ENCODE measurements around the gene CAPRIN1.
A peak's percentile ranks its signal among the peaks of the same experiment; 100 is the strongest.
"Not testable (repeated sequence)": the region's sequence is repeated elsewhere in the genome, so short reads cannot be mapped to it uniquely, and the experiment has no call there.

The CAPRIN1 gene

DNA sequence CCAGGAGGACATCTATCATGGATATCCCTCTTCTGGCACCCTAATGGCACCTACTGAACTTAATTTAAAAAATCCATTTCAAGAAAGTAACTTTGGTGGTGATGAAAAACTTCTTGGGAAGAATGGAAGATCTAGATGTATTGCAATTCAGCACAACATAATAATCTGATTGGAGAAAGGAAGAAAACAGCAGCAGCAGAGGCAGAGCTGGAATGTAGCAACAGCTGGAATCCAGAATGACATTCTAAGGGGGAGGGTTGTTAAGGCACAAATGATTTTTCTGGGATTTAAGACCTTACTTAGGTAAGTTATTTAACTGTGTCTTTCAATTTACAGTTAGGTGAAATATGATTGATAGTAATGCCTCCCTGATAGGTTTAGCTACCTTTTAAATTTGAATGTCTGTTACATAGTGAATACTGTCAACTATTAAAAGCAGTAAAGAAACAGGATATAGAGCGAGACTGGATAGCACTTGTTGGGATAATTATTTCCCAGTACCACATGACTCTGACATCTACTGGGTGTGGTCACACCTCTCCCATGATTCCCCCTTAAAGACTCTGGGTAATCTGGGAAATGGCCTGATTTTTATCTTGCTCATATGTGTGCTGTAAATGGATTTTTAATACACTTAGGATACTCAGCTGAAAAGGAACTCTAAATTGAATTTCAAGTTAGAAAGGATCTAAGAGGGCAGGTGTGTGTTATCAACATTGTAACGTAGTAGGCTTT is 11.7 kb downstream of the CAPRIN1 start:
- H3K4me3 ChIP-seq (ENCODE audit: low read length) = no peak overlapping the region
- peak; percentile 31 for DNase-seq (ENCODE audit: low read depth)
- TF ChIP-seq, protein P1, sequence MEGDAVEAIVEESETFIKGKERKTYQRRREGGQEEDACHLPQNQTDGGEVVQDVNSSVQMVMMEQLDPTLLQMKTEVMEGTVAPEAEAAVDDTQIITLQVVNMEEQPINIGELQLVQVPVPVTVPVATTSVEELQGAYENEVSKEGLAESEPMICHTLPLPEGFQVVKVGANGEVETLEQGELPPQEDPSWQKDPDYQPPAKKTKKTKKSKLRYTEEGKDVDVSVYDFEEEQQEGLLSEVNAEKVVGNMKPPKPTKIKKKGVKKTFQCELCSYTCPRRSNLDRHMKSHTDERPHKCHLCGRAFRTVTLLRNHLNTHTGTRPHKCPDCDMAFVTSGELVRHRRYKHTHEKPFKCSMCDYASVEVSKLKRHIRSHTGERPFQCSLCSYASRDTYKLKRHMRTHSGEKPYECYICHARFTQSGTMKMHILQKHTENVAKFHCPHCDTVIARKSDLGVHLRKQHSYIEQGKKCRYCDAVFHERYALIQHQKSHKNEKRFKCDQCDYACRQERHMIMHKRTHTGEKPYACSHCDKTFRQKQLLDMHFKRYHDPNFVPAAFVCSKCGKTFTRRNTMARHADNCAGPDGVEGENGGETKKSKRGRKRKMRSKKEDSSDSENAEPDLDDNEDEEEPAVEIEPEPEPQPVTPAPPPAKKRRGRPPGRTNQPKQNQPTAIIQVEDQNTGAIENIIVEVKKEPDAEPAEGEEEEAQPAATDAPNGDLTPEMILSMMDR (conservative IDR thresholded peaks at IDR 0.05; ENCODE audit: low read length) = no peak

DNA sequence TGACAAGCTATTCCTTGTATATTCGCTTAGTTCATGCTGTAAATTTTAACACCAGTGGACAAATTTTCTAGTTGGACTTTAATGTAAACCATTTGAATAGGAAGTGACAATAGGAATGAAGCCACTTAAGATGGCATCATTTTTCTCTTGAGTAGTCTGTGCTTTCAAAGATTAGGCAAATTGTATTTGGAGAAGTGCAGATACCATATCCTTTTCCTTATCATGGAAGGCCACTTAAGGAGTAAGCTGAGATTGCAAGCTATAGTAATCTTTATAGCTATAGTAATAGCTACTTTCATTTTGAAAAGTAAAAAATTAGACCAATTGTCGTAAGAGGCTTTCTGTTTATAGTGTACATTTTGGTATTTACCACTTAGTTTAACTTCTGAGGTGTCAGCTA is 12.8 kb downstream of the CAPRIN1 start:
- no peak for DNase-seq (ENCODE audit: low read depth)
- H3K4me3 ChIP-seq (ENCODE audit: low read length) = no peak overlapping the region
- TF ChIP-seq, protein P1 (conservative IDR thresholded peaks at IDR 0.05; ENCODE audit: low read length) = no peak

DNA sequence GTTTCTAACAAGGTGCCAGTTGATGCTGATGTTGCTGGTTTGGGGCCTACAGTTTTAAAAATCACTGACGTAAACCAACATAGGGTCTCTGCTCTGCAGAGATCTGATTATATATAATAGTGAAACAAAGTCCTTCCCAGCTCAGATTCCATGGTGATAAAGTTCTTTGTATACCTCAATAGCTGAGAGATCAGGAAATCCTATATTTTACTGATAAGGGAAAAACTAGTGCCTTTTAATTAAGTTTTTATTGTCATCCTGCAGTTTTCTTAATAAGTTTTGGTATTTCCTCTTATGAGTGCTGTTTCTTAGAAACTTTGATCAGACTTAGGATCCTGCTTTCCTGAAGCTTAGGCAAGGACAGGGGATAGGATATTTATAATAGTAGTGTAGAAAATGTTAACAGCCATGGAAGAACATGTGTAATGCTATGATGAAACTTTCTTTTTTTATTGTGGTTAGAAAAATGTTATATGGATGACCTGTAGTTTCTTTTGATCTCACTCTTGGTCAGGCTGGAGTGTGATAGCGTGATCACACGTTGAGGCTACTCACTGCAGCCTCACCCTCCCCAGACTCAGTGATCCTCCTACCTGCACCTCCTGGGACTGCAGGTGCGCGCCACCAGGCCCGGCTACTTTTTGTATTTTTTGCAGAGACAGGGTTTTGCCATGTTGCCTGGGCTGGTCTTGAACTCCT is 14.1 kb downstream of the CAPRIN1 start:
- H3K4me3 ChIP-seq (ENCODE audit: low read length) = no peak overlapping the region
- TF ChIP-seq, protein P1 (conservative IDR thresholded peaks at IDR 0.05; ENCODE audit: low read length) = no peak
- DNase-seq (ENCODE audit: low read depth) = no peak

DNA sequence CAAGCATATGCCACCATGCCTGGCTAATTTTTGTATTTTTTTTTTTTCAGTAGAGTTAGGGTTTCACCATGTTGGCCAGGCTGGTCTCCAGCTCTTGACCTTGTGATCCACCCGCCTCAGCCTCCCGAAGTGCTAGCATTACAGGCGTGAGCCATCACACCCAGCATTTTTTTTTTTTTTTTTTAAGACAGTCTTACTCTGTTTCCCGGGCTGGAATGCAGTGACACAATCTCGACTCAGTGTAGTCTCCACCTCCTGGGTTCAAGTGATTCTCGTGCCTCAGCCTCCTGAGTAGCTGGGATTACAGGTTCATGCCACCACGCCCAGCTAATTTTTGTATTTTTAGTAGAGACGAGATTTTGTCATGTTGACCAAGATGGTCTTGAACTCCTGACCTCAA is 15.2 kb downstream of the CAPRIN1 start:
- DNase-seq (ENCODE audit: low read depth); H3K4me3 ChIP-seq (ENCODE audit: low read length): not testable (repeated sequence)

DNA sequence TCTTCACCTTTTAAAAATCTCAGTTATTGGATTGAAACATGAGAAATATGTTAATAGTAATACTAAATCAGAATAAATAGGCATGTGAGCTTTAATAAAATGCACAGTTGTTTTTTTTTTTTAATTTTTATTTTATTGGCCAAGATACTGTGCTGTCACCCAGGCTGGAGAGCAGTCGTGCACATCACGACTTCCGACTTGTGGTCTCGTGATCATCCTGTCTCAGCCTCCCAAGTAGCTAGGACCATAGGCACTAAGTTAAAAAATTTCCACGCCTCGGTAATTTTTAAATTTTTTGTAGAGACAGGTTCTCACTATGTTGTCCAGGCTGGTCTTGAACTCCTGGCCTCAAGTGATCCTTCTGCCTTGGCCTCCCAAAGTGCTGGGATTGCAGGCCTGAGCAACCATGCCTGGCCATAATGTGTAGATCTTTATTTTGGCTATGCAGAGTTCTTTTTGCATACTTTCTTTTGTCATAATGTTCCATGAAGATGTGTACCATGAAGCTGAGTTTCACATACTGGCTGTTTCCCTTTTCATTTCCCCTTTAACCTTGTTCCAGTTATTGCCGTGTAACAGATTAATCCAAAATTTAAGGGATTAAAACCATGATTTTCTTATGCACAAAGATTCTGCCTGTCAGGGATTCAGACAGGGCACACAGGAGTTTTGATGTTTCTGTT is 16.0 kb downstream of the CAPRIN1 start:
- no peak for DNase-seq (ENCODE audit: low read depth)
- TF ChIP-seq, protein P1 (conservative IDR thresholded peaks at IDR 0.05; ENCODE audit: low read length) = no peak
- no peak overlapping the region for H3K4me3 ChIP-seq (ENCODE audit: low read length)

DNA sequence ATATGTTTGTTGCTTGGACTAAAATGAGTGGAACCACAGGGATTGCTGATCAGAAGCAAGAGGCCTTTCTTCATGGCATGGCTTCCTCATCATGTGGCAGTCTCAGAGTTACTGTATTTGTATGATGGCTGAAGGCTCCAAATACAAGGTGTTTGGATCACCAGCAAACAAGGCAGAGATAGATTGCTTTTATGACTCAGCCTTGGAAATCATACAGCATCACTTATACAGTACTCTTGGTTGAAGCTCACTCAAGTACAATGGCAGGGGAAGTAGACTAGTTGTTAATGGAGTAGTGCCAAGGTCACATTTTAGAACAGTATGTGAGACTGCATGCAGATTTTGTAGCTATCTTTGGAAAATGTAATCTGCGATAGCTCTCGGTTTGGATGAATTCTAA is 16.6 kb downstream of the CAPRIN1 start:
- DNase-seq (ENCODE audit: low read depth) = no peak
- H3K4me3 ChIP-seq (ENCODE audit: low read length) = no peak overlapping the region
- TF ChIP-seq, protein P1 (conservative IDR thresholded peaks at IDR 0.05; ENCODE audit: low read length) = no peak

DNA sequence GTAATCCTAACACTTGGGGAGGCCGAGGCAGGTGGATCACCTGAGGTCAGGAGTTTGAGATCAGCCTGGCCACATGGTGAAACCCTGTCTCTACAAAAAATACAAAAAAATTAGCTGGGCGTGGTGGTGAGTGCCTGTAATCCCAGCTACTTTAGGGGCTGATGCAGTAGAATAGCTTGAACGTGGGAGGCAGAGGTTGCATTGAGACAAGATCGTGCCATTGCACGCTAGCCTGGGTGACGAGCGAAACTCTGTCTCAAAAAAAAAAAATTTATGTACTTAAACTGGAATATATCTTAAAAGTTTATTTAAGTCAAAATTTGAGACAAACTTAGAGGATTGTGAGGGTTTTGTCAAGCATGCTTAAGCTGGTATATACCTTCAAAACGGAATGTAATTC is 19.8 kb downstream of the CAPRIN1 start:
- not testable (repeated sequence) for DNase-seq (ENCODE audit: low read depth); H3K4me3 ChIP-seq (ENCODE audit: low read length)

DNA sequence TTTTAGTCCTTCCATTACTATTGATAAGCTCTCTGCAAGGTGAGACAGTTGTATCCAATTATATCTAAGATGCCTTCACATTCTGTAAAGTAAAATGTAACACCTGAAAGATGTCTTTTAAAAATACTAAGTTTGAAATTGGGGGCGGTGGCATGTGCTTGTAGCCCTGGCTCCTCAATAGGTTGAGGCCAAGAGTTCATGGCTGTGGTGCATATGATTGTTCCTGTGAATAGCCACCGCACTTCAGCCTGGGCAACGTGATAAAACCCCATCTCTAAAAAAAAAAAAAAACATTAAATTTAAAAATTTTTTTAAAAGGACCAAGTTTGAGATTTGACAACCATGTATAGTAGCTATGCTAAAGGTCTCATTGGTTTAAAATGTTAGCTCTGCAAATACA is 20.5 kb downstream of the CAPRIN1 start:
- DNase-seq (ENCODE audit: low read depth) = no peak
- H3K4me3 ChIP-seq (ENCODE audit: low read length) = no peak overlapping the region
- TF ChIP-seq, protein P1 (conservative IDR thresholded peaks at IDR 0.05; ENCODE audit: low read length) = no peak

All from AG10803 (cell line).